Ecto neural progenitor cell (in vitro differentiated cells): ENCODE data around the gene PRKAR1B.

ENCODE experiments used
- DNase-seq: peaks from one replicate; pipeline ENCODE4 v3.0.0-alpha.2; 2018; ENCODE audit warnings: low spot score

PRKAR1B gene

DNA sequence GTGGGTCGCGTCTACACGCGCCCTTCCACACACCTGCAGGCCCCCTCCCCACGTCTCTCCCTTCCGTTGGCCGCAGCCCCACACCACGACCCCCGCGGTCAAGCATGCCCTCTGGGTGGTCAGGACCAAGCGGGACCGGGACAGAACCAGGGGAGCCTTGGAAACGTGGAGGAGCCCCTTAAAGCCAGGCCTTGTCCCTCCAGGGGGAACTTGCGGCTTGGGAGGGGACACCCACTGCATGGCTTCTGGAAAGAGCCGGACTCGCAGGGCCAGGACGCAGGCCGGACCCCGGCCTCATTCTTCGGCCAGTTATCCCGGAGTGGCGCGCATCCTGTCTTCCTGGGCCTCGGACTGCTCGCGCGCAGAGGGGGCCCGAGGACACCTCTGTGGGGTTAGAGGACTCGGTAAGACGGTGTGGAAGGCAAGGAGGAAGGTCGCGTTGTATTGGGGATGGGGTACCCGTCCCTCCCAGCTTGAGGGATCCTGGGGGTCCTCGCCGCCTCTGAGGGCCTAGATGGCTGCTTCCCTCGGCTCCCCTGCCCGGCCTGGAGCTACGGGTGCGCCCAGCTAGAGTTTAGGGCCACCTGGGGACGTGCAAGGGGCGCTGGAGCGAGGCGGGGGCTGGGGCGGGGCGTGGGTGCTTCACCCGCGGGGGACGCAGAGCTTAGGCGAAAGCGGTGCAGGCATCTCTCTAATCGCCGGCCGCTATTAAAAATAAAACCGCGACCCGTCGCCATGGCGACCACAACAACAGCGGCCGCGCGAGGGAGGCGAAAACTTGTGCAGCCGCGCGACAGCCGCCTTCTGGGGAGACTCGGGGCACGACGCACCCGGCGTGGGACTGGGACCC, 205.6 kb downstream of the PRKAR1B start:
- DNase-seq, result peak; percentile 77

DNA sequence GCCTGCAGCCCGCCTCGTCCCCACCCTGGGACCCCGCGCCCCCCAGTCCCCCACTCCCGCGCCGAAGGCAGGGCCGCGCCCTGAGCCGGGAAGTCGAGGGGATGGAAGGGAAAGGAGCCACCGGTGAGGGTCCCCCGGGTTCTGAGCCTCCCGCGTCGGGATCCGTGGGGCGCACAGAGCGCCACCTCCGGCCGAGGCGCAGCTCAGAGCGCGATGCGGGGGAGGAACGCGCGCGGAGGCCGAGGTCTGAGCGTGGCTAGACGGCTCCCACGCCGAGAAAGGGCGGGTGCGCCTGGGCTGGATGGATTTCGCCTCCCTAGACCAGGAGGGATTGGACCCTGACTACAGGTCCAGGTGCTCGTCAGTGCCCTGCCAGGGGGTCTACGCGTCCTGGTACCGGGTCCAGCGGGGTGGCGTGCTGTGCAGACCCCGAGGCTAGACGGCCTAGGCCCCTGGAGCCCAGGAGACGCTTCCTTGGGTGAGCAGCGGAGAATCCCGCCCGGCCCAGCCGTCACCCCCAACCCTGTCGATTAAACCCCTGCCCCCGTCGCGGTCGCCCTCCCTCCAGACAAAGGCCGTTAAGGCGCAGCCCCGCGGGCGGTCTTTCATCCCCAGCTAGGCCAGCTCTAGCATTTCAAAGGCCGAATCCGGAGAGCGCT, 206.4 kb downstream of the PRKAR1B start:
- DNase-seq, result peak; percentile 73

DNA sequence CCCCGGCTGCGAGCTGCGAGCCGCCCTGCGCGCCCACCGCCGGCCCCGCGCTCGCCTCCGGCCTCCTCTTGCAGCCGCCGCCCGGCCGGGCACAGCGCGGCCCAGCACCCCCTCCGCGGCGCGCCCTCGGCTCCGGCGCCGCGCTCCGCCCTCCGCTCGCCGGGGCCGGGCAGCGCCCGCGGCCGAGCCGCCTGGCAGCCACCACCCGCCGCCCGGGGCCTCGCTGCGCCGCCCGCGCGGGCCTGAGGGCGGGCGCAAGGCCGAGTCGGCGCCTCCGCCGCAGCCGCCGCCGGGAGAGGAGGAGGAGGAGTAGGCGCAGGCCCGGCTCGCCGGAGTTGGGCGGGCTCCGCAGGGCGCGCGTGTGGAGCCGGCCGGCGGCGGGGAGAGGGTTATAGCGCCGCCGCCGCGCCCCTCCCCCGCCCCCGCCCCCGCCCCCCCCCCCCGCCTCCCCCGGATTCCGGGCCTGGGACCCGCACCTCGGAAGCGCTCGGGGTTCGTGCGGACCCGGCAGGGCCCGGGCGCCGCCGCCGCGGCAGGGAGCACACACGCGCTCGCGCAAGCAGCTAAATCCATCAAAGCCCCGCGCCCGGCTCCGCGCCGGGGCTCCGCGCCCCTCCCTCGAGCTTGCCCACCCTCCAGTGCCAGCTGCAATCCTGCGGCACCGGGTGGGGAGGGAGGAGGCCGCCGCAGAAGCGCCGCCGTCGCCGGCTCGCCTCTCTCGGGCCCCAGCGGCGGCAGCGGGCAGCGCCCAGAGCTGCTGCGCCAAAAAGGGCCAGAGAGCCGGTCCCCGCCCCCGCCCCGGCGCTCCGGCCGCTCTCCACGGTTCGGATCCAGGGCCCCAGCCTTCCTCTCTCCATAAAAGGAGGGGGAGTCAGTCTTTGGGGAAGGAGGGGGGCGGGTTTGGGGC, 207.3 kb downstream of the PRKAR1B start, which contains the start of gene PDGFA:
PDGFA (minus strand) TSS at position 363 of the 907 bp plus-strand sequence. CDS start 845 bp downstream, outside the sequence.
- DNase-seq, result peak; percentile 79

DNA sequence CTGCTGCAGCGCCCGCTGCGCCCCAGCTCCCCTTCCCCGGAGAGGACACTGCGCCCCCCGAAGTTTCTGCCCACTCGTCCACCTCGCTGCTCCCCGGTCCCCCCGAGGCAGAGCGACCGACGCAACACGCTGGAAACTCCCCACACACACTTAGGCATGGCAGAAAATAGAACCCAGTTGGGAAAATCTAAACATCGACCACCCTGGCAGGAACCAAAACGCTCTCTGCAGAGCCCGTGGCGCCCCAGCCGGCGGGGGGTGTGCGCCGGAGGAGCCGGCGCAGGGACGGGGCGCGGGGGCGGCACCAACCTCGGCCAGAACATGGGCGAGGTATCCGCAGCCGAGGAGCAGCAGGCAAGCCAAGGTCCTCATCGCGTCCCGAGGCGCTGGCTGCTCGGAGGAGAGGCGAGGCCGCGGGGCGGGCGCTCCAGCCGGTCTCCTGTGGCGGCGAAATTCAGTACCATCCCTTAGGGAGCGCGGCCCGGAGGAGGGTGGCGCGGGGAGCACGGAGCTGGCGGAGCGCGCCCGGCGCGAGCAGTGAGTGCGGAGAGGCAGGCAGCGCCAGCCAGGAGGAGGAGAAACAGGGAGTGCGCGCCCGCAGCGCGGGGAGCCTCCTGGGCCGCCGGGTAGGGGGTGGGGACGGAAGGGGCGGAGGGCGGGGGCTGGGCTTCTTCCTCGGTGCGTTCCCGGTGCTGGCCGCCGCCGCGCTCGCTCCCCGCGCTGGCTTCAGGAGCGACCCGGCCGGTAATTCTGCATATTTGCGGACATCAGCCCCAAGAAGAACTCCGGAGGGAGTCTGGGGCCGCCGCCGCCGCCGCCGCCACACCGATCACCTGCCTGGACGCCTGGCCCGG, 208.2 kb downstream of the PRKAR1B start:
- peak; percentile 84 for DNase-seq

DNA sequence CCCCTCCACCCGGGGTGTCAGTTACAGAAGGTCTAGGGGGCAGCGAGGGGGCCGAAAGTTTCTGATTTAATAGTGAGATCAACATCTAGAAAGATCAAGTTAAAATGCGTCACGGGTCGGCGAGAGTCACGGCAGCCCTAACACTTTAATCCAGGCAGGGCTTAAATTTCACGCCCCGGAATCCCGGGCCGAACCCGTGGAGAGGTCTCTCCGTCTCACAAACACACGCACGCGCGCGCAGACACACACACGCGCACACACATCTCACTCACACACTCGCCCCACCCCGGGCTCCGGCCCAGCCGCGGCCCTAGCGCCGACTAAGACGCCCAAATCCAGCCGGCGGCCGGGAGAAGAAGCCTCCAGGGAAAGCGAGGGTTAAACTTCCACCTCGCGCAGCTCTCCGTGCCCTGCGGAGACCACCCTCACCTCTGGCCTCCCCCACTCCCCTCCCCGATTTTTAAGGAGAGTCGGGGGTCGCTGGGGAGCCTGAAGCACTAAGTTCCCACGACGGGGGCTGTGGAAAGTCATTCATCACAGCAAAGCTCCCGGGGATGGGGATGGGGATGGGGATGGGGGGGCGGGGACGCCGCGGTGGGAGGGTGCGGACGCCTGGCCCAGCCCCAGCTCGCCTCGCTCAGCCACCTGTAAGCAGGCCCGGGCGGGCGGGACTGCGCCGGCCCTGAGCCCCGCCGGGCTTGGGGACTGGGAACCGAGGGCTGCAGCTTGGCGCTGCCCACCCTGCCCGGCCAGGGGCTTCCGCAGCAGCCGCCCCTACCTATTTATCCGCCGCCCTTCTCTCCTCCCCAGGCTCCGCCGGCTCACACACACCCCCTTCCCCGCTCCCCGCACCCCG, 209.1 kb downstream of the PRKAR1B start:
- DNase-seq, result peak; percentile 73

DNA sequence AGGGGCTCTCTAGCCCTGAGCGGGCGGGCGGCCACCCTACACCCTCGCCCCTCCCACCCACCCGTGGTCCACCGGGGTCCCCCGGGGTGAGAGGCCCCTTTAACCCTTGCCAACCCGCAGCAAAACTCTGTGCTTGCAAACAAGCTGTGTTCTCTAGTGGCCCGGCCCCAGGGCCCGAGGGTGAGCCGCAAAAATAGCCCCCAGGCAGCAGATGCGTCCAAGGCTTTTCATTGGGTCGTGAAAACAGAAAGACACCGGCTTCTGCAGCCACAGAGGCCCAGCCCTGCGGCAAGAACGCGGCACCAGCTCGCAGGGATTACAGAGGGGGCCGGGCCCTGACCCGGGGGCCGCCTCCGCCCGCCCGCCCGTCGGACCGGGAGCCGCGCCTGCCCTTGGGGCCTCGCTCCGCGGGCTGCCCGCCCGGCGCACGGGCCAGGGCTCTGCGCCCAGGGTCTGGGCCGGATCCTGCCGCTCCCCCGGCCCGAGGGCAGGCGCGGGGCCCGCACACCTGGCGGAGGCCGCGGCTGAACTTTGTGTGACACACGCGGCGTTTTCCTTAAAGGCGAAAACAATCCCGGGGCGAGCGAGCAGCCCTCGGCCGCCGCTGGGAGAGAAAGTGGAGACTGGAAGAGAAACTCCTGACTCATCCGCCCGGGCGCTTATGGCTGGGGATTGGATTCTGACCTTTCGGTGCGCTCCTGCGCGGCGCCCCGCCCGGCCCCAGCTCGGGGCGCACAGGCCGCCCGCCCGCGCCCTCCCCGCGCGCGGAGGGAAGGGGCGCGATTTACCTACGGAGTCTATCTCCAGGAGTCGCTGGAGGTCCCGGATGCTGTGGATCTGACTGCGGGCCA, 210.2 kb downstream of the PRKAR1B start:
- peak; percentile 76 for DNase-seq

DNA sequence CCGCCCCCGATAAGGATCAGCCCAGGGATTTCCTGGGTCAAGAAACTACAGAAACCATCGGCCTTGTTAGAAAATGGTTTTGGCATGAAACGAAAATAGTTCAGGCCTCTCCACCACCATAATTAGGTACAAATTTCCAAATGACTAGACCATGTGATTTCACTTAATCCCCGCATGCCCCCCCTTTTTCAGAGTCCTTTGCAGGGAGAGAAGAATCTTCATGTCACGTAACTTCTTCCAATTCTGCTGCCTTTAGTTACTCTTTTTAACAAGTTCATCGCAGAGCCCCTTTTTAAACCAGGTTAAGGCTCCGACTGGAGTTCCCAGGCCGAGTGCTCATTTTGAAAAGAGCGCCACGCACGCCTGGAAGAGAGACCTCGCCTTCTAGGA, 210.9 kb downstream of the PRKAR1B start:
- no peak for DNase-seq

DNA sequence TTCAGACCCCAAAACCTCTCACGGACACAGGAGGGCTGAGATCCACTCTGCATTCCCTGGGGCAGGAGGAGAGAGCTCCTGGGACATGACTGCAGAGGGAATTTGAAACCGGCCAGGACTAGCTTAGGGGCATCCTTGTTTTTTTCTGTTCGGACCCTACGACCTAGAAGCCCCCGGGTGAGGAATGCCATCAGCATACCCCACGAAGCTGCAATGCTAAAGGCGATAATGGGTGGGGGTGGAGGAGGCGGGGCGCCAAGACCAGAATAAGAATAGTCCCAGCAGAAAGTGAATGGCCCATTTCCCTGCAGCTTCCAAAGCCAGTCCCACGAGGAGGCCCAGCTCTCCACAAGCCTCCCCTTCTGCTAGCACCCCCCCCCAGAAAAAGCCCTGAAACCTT, 211.5 kb downstream of the PRKAR1B start:
- no peak for DNase-seq

DNA sequence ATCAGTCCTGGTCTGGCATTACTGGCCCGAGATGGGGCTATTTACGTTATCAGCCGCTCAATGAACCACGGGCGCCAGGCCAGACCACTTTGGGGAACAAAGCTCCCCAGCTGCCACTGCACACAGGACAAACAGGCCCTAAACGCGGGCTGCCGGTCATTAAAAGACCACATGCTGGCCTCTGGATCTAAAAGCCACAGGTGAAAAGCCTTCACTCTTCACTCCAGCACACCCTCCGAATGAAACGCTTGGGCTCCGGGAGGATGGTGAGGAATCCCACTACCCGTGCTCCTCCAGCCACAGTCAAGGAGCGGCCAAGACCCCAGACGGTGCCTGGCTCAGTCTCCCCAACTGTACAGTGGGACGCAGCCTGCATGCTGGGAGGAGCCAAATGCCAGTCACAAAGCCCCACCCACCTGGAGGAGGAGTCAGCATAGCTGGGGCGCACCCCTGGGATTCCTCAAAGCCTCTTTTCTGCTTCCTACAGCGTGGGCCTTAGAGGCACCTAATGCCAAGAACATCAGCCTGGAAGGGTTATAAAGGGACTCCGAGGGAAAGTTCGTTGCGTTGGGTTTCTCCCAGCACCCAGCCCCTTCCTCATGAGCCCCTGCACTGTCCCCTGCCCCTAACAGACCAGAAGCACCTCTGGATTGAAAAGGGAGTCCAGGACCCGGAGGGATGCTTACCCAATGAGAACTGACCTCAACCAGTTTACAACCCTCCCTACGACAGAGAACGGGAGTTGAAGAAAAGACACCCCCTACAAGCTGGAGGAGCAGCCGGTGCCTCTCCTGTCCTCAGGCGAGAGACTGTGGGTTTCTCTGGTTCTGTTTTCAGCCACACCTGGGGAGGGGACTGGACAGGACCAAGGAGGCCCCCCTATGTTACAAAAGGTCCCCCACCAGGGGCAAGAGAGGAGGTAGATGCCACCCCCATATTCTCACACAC, 212.2 kb downstream of the PRKAR1B start:
- DNase-seq, result peak; percentile 70

DNA sequence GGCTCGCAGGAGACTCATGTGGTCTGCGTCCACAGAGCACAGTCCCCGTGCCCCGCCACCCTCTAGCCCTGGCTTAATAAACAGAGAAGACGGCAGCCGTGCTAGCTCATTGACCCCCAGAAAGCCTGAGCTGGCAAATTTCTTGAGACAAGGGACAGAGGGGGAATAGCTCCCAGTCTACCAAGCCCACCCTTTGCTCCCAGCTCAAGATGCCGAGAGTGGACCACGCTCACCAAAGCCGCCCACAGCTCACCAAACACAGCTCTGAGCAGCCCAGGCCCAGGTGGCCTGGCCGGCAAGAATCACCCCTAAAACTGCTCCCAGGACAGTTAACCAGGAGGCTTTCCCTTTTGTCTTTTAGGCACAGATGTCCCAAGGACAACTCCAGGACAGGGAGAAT, 212.8 kb downstream of the PRKAR1B start:
- DNase-seq, result no peak

DNA sequence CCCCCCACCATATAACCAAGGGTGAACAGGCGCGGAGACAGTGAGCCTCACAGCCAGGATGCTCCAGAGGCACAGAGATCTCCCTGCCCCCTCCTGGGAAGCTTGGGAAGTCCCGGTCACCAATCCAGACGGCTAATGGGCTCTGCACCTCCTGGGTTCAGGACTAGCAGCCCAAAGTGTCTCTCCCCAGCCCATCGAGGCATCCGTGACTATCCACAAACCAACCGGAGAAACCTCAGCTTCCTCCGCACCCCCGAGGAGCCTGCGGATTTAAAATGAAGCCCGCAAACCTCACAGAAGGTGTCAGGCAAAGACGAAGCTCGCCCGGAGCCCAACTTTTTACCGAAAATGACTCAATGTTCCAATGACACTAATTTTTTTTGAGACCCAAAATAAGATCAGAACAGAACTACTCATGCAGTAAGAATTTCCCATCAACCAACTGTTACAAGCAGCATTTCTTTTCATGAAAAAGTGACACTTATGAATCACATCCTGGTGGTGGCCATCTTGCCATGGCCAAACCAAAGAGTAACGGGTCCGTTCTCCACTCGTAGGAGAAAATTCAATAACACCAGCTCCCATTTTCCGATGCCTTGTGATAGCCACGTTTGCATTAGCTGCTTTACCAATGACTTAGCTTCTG, 213.4 kb downstream of the PRKAR1B start:
- DNase-seq, result no peak

DNA sequence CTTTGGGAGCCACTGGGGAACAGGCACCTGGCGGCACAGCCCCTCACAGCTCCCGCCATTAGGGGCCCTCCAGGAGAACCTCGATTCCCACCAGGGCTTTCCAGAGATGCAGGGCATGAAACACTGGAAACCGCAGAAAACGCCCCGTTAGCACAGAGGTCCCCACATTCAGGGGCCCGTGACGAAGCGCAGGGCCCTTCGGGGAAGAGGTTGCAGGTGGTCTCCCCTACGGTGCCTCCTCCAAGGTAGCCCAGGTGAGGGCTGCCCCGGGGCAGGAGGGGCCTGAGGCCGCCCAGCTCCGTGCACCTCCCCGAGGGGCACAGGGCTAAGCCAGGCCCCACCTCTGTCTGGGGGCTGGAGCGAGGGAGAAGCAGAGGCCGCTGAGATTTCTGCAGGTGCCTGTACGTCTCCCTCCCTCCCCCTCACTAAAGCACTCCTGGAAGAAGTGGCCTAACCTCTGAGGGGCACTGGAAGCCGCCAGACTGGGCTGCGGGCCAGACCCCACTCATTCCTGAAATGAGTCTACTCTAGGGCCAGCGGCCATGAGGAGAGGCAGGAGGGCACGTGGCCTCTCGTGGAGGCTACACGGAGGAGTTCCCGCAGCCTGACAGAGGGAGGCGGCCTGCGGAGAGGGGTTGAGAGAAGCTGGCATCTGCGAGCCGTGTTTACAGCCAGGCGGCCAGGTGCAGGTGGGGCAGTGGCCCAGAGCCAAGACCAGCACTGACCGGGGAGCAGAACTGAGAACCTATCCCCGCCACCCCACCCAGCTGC, 214.4 kb downstream of the PRKAR1B start:
- DNase-seq, result no peak

DNA sequence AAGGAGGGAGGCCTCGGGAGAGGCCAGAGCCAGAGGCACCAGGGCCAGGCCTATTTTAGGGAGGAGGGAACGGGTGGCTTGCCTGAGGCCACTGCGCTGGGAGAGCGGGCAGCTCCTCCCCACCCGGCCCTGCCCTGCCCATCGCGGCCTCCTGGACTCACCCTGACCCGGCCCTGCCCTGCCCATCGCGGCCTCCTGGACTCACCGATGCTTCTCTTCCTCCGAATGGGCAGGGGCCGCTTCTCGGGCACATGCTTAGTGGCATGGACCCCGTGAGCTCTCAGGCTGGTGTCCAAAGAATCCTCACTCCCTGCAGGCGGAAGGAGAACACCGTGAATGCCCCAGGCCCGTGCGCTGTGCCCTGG, 215.0 kb downstream of the PRKAR1B start:
- DNase-seq, result no peak

DNA sequence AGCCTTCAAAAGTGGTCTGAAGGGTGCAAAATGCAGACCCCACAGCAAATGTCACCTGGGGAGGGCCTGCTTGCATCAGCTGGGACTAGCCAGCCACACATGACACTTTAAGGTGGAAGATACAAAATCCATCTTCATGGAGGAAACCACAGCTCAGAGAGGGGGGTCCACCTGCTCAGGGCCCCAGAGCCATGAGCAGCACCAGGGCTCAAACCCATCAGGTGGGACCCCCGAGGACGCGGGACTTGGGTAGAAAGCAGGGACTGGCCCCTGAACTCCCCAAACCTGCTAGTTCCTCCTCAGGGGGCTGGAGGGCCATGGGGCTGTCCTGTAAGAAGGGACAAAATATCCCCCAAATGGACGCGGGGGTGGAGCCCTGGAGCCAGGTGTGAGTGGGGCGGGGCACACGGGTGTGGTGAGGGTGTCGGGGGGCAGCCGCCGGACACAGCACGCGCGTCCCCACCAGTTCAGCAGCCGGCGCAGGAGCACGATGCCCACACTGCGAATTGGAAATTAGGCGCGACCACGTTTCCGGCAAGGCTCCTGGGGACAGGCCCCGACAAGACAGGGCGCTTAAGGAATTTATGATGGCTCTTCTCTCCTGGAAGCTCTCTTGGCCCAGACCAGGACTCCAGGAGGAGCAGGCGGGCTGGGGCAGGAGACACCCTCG, 215.5 kb downstream of the PRKAR1B start:
- DNase-seq, result no peak

DNA sequence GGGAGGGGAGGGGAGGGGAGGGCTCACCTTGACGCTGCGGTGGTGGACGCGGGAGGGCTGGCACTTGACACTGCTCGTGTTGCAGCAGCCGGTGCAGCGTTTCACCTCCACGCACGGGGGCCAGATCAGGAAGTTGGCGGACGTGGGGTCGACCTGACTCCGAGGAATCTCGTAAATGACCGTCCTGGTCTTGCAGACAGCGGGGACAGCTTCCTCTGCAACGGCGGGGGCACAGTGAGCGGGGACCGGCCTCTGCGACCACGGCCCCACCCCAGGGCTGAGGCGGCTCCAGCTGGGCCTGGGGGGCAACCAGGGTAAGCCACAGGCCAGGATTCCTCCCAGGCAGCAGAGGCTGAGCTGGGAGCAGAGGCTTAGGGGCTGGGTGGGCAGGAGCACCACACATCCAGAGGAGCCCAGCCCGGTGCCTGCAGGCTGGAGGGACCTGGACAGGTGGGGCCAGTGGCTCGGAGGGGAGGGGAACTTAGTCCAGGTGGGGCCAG, 216.2 kb downstream of the PRKAR1B start:
- DNase-seq, result no peak

DNA sequence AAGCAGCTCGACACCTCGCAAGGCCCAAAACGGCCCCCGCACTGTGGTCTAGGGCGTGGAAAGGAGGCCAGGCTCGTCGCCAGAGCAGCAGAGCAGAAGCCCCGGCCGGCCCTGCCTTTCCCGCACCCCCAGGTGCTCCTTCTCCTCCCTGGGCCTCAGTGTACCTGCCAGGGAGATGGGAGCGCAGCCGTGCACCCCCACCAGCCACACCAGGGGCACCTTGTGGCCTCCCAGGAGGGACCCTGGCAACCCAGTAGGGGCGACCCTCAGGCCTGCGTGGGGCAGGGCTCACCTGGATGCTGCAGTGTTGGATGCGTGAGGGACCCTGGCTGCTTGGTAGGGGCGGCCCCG, 217.0 kb downstream of the PRKAR1B start:
- DNase-seq, result no peak
